Mesenchymal stem cell (in vitro differentiated cells and primary cell): ENCODE data around the gene ACE2.

Experiments used
- DNase-seq: peaks from one replicate; pipeline ENCODE4 v3.0.0-alpha.2; 2013
- H2AFZ ChIP-seq: one replicate; pipeline ENCODE4 v1.6.1; 2013; ENCODE audit warnings: low read depth, mild to moderate bottlenecking, control low read depth, inconsistent platforms, low read length, moderate library complexity
- H2AK5ac ChIP-seq: 2 replicates; pipeline ENCODE4 v1.6.1; 2013; ENCODE audit warnings: low read length, moderate library complexity, mild to moderate bottlenecking, inconsistent platforms; ENCODE audit not compliant: severe bottlenecking
- H2BK120ac ChIP-seq: one replicate; pipeline ENCODE4 v1.6.1; 2013; ENCODE audit warnings: low read depth, mild to moderate bottlenecking, inconsistent platforms, low read length, moderate library complexity
- H2BK12ac ChIP-seq, 2 experiments: one replicate each; pipeline ENCODE4 v1.6.1; 2013; ENCODE audit warnings: inconsistent platforms in 2 of 2, low read length in 2 of 2, mild to moderate bottlenecking in 2 of 2, moderate library complexity in 2 of 2, control low read depth in 1 of 2
- H2BK15ac ChIP-seq: one replicate; pipeline ENCODE4 v1.6.1; 2013; ENCODE audit warnings: mild to moderate bottlenecking, low read depth, inconsistent platforms; ENCODE audit not compliant: poor library complexity, severe bottlenecking
- H2BK5ac ChIP-seq: 2 replicates; pipeline ENCODE4 v1.6.1; 2013; ENCODE audit warnings: low read depth, mild to moderate bottlenecking, low read length, control low read depth, inconsistent platforms; ENCODE audit not compliant: poor library complexity, severe bottlenecking
- H3K14ac ChIP-seq, 2 experiments: one replicate each; pipeline ENCODE4 v1.6.1; 2013; ENCODE audit warnings: inconsistent platforms in 2 of 2, low read length in 2 of 2, control low read depth in 1 of 2, mild to moderate bottlenecking in 1 of 2, moderate library complexity in 1 of 2
- H3K18ac ChIP-seq, 2 experiments: one replicate each; pipeline ENCODE4 v1.6.1; 2013; ENCODE audit warnings: inconsistent platforms in 2 of 2, low read length in 2 of 2, control low read depth in 1 of 2, low read depth in 1 of 2, mild to moderate bottlenecking in 1 of 2
- H3K23ac ChIP-seq, 2 experiments: one replicate each; pipeline ENCODE4 v1.6.1; 2013; ENCODE audit warnings: inconsistent platforms in 2 of 2, low read length in 2 of 2, mild to moderate bottlenecking in 2 of 2, moderate library complexity in 2 of 2, control low read depth in 1 of 2
- H3K27ac ChIP-seq: 2 replicates; pipeline ENCODE4 v1.5.1; 2013; ENCODE audit warnings: mild to moderate bottlenecking, moderate library complexity, low read length, control low read depth, inconsistent platforms; ENCODE audit not compliant: poor library complexity, severe bottlenecking
- H3K27me3 ChIP-seq, 2 experiments: 2 replicates each; pipeline versions ENCODE4 v1.6.1 to v1.7.0; 2013; ENCODE audit warnings: low read length in 2 of 2, mild to moderate bottlenecking in 2 of 2, moderate library complexity in 2 of 2, control low read depth in 1 of 2, inconsistent platforms in 1 of 2; ENCODE audit not compliant: control insufficient read depth in 1 of 2, insufficient read depth in 1 of 2
- H3K36me3 ChIP-seq, 2 experiments: 2 replicates each; pipeline versions ENCODE4 v1.6.1 to v1.7.0; 2013; ENCODE audit warnings: low read length in 2 of 2, control low read depth in 1 of 2, inconsistent platforms in 1 of 2, low read depth in 1 of 2, mild to moderate bottlenecking in 1 of 2; ENCODE audit not compliant: insufficient read depth in 2 of 2, control insufficient read depth in 1 of 2
- H3K4ac ChIP-seq, 2 experiments: one replicate each; pipeline ENCODE4 v1.6.1; 2013; ENCODE audit warnings: inconsistent platforms in 2 of 2, low read length in 2 of 2, mild to moderate bottlenecking in 2 of 2, moderate library complexity in 2 of 2, control low read depth in 1 of 2, low read depth in 1 of 2
- H3K4me1 ChIP-seq: 2 replicates; pipeline ENCODE4 v1.6.1; 2013; ENCODE audit warnings: low read depth, low read length, control low read depth; ENCODE audit not compliant: control insufficient read depth, insufficient read depth
- H3K4me2 ChIP-seq: 2 replicates; pipeline ENCODE4 v1.6.1; 2013; ENCODE audit warnings: low read length, mild to moderate bottlenecking, inconsistent platforms; ENCODE audit not compliant: poor library complexity, severe bottlenecking
- H3K4me3 ChIP-seq, 2 experiments: 2 replicates each; pipeline versions ENCODE4 v1.5.1 to v1.7.0; 2013; ENCODE audit warnings: low read length in 2 of 2, mild to moderate bottlenecking in 2 of 2, control low read depth in 1 of 2, low read depth in 1 of 2; ENCODE audit not compliant: insufficient read depth in 1 of 2
- H3K79me1 ChIP-seq: replicated peaks from 2 replicates; pipeline ENCODE4 v1.6.1; 2013; ENCODE audit warnings: mild to moderate bottlenecking, control low read depth, low read length, inconsistent platforms; ENCODE audit not compliant: poor library complexity, severe bottlenecking
- H3K9ac ChIP-seq: 2 replicates; pipeline ENCODE4 v1.7.0; 2013; ENCODE audit warnings: mild to moderate bottlenecking, low read length, moderate library complexity
- H3K9me3 ChIP-seq: 2 replicates; pipeline ENCODE4 v1.7.0; 2013; ENCODE audit warnings: mild to moderate bottlenecking, low read length; ENCODE audit not compliant: control insufficient read depth
- H4K8ac ChIP-seq: one replicate; pipeline ENCODE4 v1.6.1; 2013; ENCODE audit warnings: inconsistent platforms, mild to moderate bottlenecking, low read length, moderate library complexity
- H4K91ac ChIP-seq: one replicate; pipeline ENCODE4 v1.6.1; 2013; ENCODE audit warnings: mild to moderate bottlenecking, low read length, inconsistent platforms
- WGBS: methylation state at CpG from one replicate; pipeline ENCODE4 v1.1.7; 2013; ENCODE audit warnings: mixed read lengths; 5-methylcytosine and 5-hydroxymethylcytosine counted together

The ACE2 gene

DNA sequence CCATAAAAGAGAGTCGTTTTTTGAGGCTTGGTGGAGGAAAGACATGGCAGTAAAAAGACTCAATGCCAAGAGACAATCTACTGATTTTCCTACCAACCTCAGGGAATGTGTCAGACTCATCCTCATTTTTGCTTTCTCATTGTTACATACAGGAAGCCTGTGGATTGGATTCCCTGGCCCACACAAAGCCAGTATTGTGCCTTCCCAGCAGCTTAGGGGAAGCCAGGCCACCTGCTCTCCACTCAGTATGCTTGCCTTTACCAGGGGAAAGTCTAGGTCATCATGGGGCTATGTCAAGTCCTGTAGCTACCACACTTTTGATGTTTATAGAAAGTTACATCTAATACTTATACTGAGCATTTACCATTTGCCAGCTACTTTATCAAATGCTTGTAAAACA is 89.2 kb downstream of the ACE2 start:
- H2BK120ac ChIP-seq = no peak overlapping the region
- no peak overlapping the region for H2BK15ac ChIP-seq
- no peak for DNase-seq
- no peak overlapping the region for H2BK5ac ChIP-seq
- H3K79me1 ChIP-seq = no peaks in the 10 kb centered on the region
- H3K14ac ChIP-seq = no peak overlapping the region
- H3K18ac ChIP-seq = no peak overlapping the region
- H3K9ac ChIP-seq = no peak overlapping the region
- H3K4me3 ChIP-seq = no peak overlapping the region
- no peak overlapping the region for H2BK12ac ChIP-seq
- no peak overlapping the region for H3K23ac ChIP-seq
- H3K4me2 ChIP-seq = no peak overlapping the region
- H3K4ac ChIP-seq = no peak overlapping the region
- WGBS = no CpG with 5 or more reads among the region's 1 CpG
- H4K91ac ChIP-seq = no peak overlapping the region
- no peaks in the 10 kb centered on the region for H3K4me1 ChIP-seq
- H2AK5ac ChIP-seq = no peak overlapping the region
- H2AFZ ChIP-seq = no peak overlapping the region
- no peaks in the 10 kb centered on the region for H3K36me3 ChIP-seq
- H3K9me3 ChIP-seq = no peaks in the 10 kb centered on the region
- H3K27me3 ChIP-seq = peaks cover 0 to 31% of the 10 kb centered on the region in 2 experiments
- no peak overlapping the region for H3K27ac ChIP-seq
- H4K8ac ChIP-seq = no peak overlapping the region
